Psoas muscle (tissue), 8 donors: Measurements from ENCODE around the gene GPR37L1. TPM values are rescaled to one million over a fixed set of nuclear protein-coding genes. Genes with fewer than 3 reads are reported as not detected.

ENCODE experiments used
- ATAC-seq, 4 donors: fragments of 200-7000 bp; cut with Tn5 transposase; one replicate each; pipeline ENCODE4 v1.9.1; 2020; ENCODE audit warnings: moderate library complexity in 3 of 4, mild to moderate bottlenecking in 2 of 4
- DNase-seq, 2 donors: peaks; one replicate each; pipeline ENCODE4 v3.0.0-alpha.2; 2020
- H3K27ac ChIP-seq: fragments of 200-600 bp; one replicate; pipeline ENCODE4 v1.8.0; 2022
- H3K27me3 ChIP-seq, 3 donors: fragments of 200-600 bp in 1 of 3; one replicate each; pipeline versions ENCODE4 v1.6.1 to v1.8.0; 2013 to 2022; ENCODE audit warnings: low read length in 2 of 3, mild to moderate bottlenecking in 2 of 3, moderate library complexity in 1 of 3; ENCODE audit not compliant: insufficient read depth in 3 of 3
- H3K36me3 ChIP-seq, 2 donors: fragments of 200-600 bp in 1 of 2; one replicate each; pipeline versions ENCODE4 v1.6.1 to v1.8.0; 2013 to 2022; ENCODE audit warnings: low read depth in 1 of 2, mild to moderate bottlenecking in 1 of 2, moderate library complexity in 1 of 2; ENCODE audit not compliant: insufficient read depth in 1 of 2
- H3K4me1 ChIP-seq: fragments of 200-600 bp; one replicate; pipeline ENCODE4 v1.8.0; 2022
- H3K4me3 ChIP-seq: fragments of 200-600 bp; one replicate; pipeline ENCODE4 v1.8.0; 2022; ENCODE audit warnings: mild to moderate bottlenecking
- H3K9me3 ChIP-seq: fragments of 200-600 bp; one replicate; pipeline ENCODE4 v1.8.0; 2022
- WGBS, 3 donors: extraction: QIAGEN DNeasy Blood & Tissue Kit; methylation state at CpG; one replicate each; pipeline versions ENCODE4 v1.1.6 to v1.1.7; 2013; 5-methylcytosine and 5-hydroxymethylcytosine counted together
- intact Hi-C, 2 donors: fragments of 100-400 bp; cut with DNase I; formaldehyde crosslinking; loops; one replicate each; pipeline versions ENCODE4 v1.11.0 to v1.14.2; 2022
- polyA plus RNA-seq, 3 donors: library from polyadenylated mRNA; stranded (reverse); fragments of 200-250 nt; gene quantifications; one replicate each; pipeline ENCODE4 v1.2.3, GENCODE V29; 2013
- total RNA-seq, 4 donors: library from RNA; stranded (reverse); fragmentation: NEBNext Ultra II Directional in 2 of 4; extraction: Animal tissue kit (Norgen Biotek cat#: 25700) in 2 of 4; gene quantifications; one replicate each; pipeline versions ENCODE4 v1.2.1 to v1.2.4, GENCODE V29; 2021 to 2023
- TF ChIP-seq, protein P1 (sequence below): fragments of 200-600 bp; IDR thresholded peaks from one replicate; pipeline ENCODE4 v1.8.0; 2022; ENCODE audit warnings: antibody characterized with exemption
- donor health status: healthy with polysubstance abuse.
- donor health status: DM: no; HTN: no; CAD: no; lungs with moderate emphysema.
- donor health status: Bipolar disorder and iron deficiency.
- donor health status: healthy.
- donor health status: DM: yes; HTN: yes; CAD: no.
- donor health status: DM: no; HTN: no; CAD: no.
- donor health status: DM: no; HTN: no; CAD: no.
- donor health status: DM: yes; HTN: yes; CAD: no.

The GPR37L1 gene
- total and polyA plus RNA-seq, 7 donors: 0.01 TPM; not detected in 4

- WGBS, 3 donors: 91 to 97% (median 96%) methylated on average over 8 of the region's 8 CpGs
- Histone ChIP-seq H3K4me3 (no peak overlapping the region), H3K9me3 (no peaks in the 10 kb centered on the region), H3K36me3 (no peaks in the 10 kb centered on the region), H3K27ac (no peak overlapping the region), H3K4me1 (no peaks in the 10 kb centered on the region), H3K27me3 (no peaks in the 10 kb centered on the region)
- DNase-seq (no peak), ATAC-seq (no peak)
- intact Hi-C loops: no loop called here
- TF ChIP-seq, protein P1, sequence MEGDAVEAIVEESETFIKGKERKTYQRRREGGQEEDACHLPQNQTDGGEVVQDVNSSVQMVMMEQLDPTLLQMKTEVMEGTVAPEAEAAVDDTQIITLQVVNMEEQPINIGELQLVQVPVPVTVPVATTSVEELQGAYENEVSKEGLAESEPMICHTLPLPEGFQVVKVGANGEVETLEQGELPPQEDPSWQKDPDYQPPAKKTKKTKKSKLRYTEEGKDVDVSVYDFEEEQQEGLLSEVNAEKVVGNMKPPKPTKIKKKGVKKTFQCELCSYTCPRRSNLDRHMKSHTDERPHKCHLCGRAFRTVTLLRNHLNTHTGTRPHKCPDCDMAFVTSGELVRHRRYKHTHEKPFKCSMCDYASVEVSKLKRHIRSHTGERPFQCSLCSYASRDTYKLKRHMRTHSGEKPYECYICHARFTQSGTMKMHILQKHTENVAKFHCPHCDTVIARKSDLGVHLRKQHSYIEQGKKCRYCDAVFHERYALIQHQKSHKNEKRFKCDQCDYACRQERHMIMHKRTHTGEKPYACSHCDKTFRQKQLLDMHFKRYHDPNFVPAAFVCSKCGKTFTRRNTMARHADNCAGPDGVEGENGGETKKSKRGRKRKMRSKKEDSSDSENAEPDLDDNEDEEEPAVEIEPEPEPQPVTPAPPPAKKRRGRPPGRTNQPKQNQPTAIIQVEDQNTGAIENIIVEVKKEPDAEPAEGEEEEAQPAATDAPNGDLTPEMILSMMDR: no peak
Measured at GRCh38 chr1:202150602-202151001, 27.9 kb downstream of the GPR37L1 start.

- ATAC-seq (no peak), DNase-seq (no peak)
- intact Hi-C loops: no loop called here
Measured at GRCh38 chr1:202151045-202151444, 28.3 kb downstream of the GPR37L1 start.

GRCh38 chr1:202152399-202152798, 29.7 kb downstream of the GPR37L1 start:
- H3K4me3 ChIP-seq: no peak overlapping the region
- no peak overlapping the region for H3K27ac ChIP-seq
- ATAC-seq (no peak), DNase-seq (no peak)
- TF ChIP-seq, protein P1: no peak
- H3K27me3 ChIP-seq: no peaks in the 10 kb centered on the region
- no peaks in the 10 kb centered on the region for H3K4me1 ChIP-seq
- no peaks in the 10 kb centered on the region for H3K9me3 ChIP-seq
- H3K36me3 ChIP-seq: no peaks in the 10 kb centered on the region
- 89 to 90% (median 89%) methylated on average over 10 of the region's 10 CpGs for WGBS, 3 donors
- intact Hi-C loops: no loop called here

More at GRCh38 chr1:202151045-202151444, 28.3 kb downstream of the GPR37L1 start:
- Histone ChIP-seq H3K36me3 (no peaks in the 10 kb centered on the region), H3K4me1 (no peaks in the 10 kb centered on the region), H3K9me3 (no peaks in the 10 kb centered on the region), H3K4me3 (no peak overlapping the region), H3K27ac (no peak overlapping the region), H3K27me3 (no peaks in the 10 kb centered on the region)
- 85 to 96% (median 91%) methylated on average over 2 of the region's 2 CpGs for WGBS, 3 donors
- TF ChIP-seq, protein P1: no peak

GRCh38 chr1:202153284-202153683, 30.6 kb downstream of the GPR37L1 start:
- H3K4me1 ChIP-seq: no peaks in the 10 kb centered on the region
- intact Hi-C loops: no loop called here
- no peak for DNase-seq
- 65 to 82% (median 81%) methylated on average over 4 of the region's 4 CpGs for WGBS, 3 donors
- H3K27ac ChIP-seq: no peak overlapping the region
- H3K36me3 ChIP-seq: no peaks in the 10 kb centered on the region
- H3K27me3 ChIP-seq: no peaks in the 10 kb centered on the region
- TF ChIP-seq, protein P1: no peak
- no peak overlapping the region for H3K4me3 ChIP-seq
- no peaks in the 10 kb centered on the region for H3K9me3 ChIP-seq
- no peak for ATAC-seq

GRCh38 chr1:202154148-202154765, 31.5 kb downstream of the GPR37L1 start:
- DNase-seq (no peak), ATAC-seq (no peak)
- intact Hi-C loops: no loop called here
- H3K4me3 ChIP-seq: no peak overlapping the region
- H3K36me3 ChIP-seq: no peaks in the 10 kb centered on the region
- no peaks in the 10 kb centered on the region for H3K4me1 ChIP-seq
- WGBS, 3 donors: 83 to 91% (median 87%) methylated on average over 10 of the region's 10 CpGs
- TF ChIP-seq, protein P1: no peak
- no peaks in the 10 kb centered on the region for H3K9me3 ChIP-seq
- H3K27ac ChIP-seq: no peak overlapping the region
- H3K27me3 ChIP-seq: no peaks in the 10 kb centered on the region
